ENCODE measurements around the gene LRRFIP1. TPM values are rescaled to one million over a fixed set of nuclear protein-coding genes. Genes with fewer than 3 reads are reported as not detected.

LRRFIP1 gene
- total RNA-seq, 2 donors from 2014 or later, result 66.1 to 73.1 TPM

GRCh38 chr2:237718277-237718634 is 90.9 kb downstream of the LRRFIP1 start:
- Histone ChIP-seq H3K4me1 (replicated peaks) (peaks cover 9% of the 10 kb centered on the region), H3K27me3 (replicated peaks; ENCODE audit: insufficient read depth) (no peaks in the 10 kb centered on the region), H3K36me3 (no peaks in the 10 kb centered on the region), H3K27ac (no peak overlapping the region), H3K9me3 (no peaks in the 10 kb centered on the region), H3K4me3 (no peak overlapping the region)
- DNase-seq (ENCODE audit: low spot score), result no peak
- no peak for TF ChIP-seq CTCF (IDR thresholded peaks at IDR 0.05)
- TF ChIP-seq POLR2AphosphoS5 (IDR thresholded peaks at IDR 0.05), result no peak
- TF ChIP-seq POLR2A (IDR thresholded peaks at IDR 0.05), result no peak
- 89% methylated on average over 9 of the region's 9 CpGs for WGBS
- intact Hi-C loops (cut with DNase I), result no loop called here

GRCh38 chr2:237720444-237720843 is 93.1 kb downstream of the LRRFIP1 start:
- H3K9me3 ChIP-seq, result no peaks in the 10 kb centered on the region
- H3K36me3 ChIP-seq, result no peaks in the 10 kb centered on the region
- H3K4me3 ChIP-seq, result no peak overlapping the region
- intact Hi-C loops (cut with DNase I), result no loop called here
- no peaks in the 10 kb centered on the region for H3K27me3 ChIP-seq (replicated peaks; ENCODE audit: insufficient read depth)
- peaks cover 6% of the 10 kb centered on the region for H3K4me1 ChIP-seq (replicated peaks)
- 94% methylated on average over 7 of the region's 7 CpGs for WGBS
- TF ChIP-seq POLR2AphosphoS5 (IDR thresholded peaks at IDR 0.05) (no peak), POLR2A (IDR thresholded peaks at IDR 0.05) (no peak), CTCF (IDR thresholded peaks at IDR 0.05) (no peak)
- H3K27ac ChIP-seq, result no peak overlapping the region
- DNase-seq (ENCODE audit: low spot score), result no peak

GRCh38 chr2:237720957-237721356 is 93.6 kb downstream of the LRRFIP1 start:
- H3K27ac ChIP-seq, result no peak overlapping the region
- WGBS, result 74% methylated on average over 7 of the region's 7 CpGs

DNA sequence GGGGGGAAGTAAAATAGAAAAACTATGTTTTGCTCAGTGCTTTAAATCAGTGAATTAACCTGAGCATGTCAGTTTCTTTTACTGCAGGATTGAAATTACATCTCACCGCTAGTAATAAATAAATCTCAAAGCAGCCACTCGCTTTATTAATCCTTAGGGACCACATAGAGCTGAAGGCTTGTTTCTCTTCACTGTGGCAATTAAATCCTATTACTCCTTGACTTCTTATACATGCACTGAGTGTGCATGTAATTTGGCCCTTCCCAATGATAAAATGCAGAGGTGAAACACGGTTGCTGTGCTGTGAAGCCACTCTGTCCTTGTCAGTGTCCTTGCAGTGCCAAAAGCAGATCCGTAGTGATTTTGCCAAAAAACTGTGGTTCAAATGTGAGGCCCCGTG is 94.1 kb downstream of the LRRFIP1 start:
- DNase-seq (ENCODE audit: low spot score), result no peak
- Histone ChIP-seq H3K36me3 (no peaks in the 10 kb centered on the region), H3K27ac (no peak overlapping the region), H3K4me3 (no peak overlapping the region), H3K27me3 (replicated peaks; ENCODE audit: insufficient read depth) (no peaks in the 10 kb centered on the region), H3K4me1 (replicated peaks) (peaks cover 4% of the 10 kb centered on the region), H3K9me3 (no peaks in the 10 kb centered on the region)
- no peak for TF ChIP-seq POLR2A (IDR thresholded peaks at IDR 0.05)
- TF ChIP-seq CTCF (IDR thresholded peaks at IDR 0.05), result no peak
- TF ChIP-seq POLR2AphosphoS5 (IDR thresholded peaks at IDR 0.05), result no peak
- intact Hi-C loops (cut with DNase I), result no loop called here
- 63% methylated on average over 5 of the region's 5 CpGs for WGBS

More at GRCh38 chr2:237720957-237721356, 93.6 kb downstream of the LRRFIP1 start:
- no peak for DNase-seq (ENCODE audit: low spot score)
- Histone ChIP-seq H3K9me3 (no peaks in the 10 kb centered on the region), H3K4me3 (no peak overlapping the region), H3K4me1 (replicated peaks) (peaks cover 4% of the 10 kb centered on the region), H3K27me3 (replicated peaks; ENCODE audit: insufficient read depth) (no peaks in the 10 kb centered on the region), H3K36me3 (no peaks in the 10 kb centered on the region)
- intact Hi-C loops (cut with DNase I), result no loop called here
- TF ChIP-seq POLR2AphosphoS5 (IDR thresholded peaks at IDR 0.05), result no peak
- TF ChIP-seq CTCF (IDR thresholded peaks at IDR 0.05), result no peak
- no peak for TF ChIP-seq POLR2A (IDR thresholded peaks at IDR 0.05)

DNA sequence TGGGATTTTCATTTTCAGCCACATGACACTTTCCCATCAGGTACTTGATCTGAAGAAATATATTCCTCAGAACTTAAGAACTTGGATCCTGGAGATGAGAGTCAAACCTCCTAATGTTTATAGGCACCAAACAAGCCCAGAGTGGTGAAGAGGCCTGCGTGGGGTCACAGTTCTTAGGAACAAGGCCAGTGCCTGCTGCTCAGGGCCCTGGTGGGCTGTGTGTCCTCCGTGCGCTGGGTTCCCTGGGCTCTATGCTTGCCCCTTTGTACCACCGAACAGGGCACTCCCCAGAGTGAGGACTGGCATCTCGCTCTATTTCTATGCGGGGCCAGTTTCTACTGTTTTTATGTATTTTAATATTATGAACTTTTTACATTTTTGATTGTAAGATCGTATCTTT is 95.2 kb downstream of the LRRFIP1 start:
- WGBS, result 95% methylated on average over 7 of the region's 7 CpGs
- no peaks in the 10 kb centered on the region for H3K9me3 ChIP-seq
- H3K4me3 ChIP-seq, result no peak overlapping the region
- H3K36me3 ChIP-seq, result no peaks in the 10 kb centered on the region
- H3K4me1 ChIP-seq (replicated peaks), result peaks cover 8% of the 10 kb centered on the region
- no peaks in the 10 kb centered on the region for H3K27me3 ChIP-seq (replicated peaks; ENCODE audit: insufficient read depth)
- DNase-seq (ENCODE audit: low spot score), result no peak
- no peak for TF ChIP-seq POLR2AphosphoS5 (IDR thresholded peaks at IDR 0.05)
- TF ChIP-seq POLR2A (IDR thresholded peaks at IDR 0.05), result no peak
- TF ChIP-seq CTCF (IDR thresholded peaks at IDR 0.05), result no peak
- no peak overlapping the region for H3K27ac ChIP-seq
- intact Hi-C loops (cut with DNase I), result no loop called here

Data from prostate gland (tissue), 2 donors.